ENCODE results near the gene EYA2.

EYA2 gene

GRCh38 chr20:47122560-47122959 is 227.9 kb downstream of the EYA2 start:
- no peak for DNase-seq (ENCODE audit: extremely low spot score)
- ChIA-PET CTCF (interaction anchor here (0.7 kb wide), 1 partner anchor 194 kb away, joined by 3 read pairs; no protein-coding TSS in a partner anchor), POLR2A (no interaction called here)
- no peak for TF ChIP-seq FOXM1 (IDR thresholded peaks at IDR 0.05; ENCODE audit: borderline replicate concordance)
- TF ChIP-seq ELF4 (IDR thresholded peaks at IDR 0.05): no peak
- TF ChIP-seq PKNOX1 (IDR thresholded peaks at IDR 0.05): no peak

- DNase-seq (ENCODE audit: extremely low spot score): no peak
- TF ChIP-seq CTBP1 (IDR thresholded peaks at IDR 0.05; ENCODE audit: borderline replicate concordance) (no peak), LEF1 (IDR thresholded peaks at IDR 0.05; ENCODE audit: borderline replicate concordance) (no peak), FOXA1 (IDR thresholded peaks at IDR 0.05) (no peak)
- CTCF ChIA-PET: no interaction called here
- POLR2A ChIA-PET: no interaction called here
Observed at GRCh38 chr20:47124181-47124717, 229.6 kb downstream of the EYA2 start.

GRCh38 chr20:47125508-47125757 is 230.8 kb downstream of the EYA2 start:
- DNase-seq (ENCODE audit: extremely low spot score): no peak
- TF ChIP-seq SUZ12 (IDR thresholded peaks at IDR 0.05) (no peak), CTBP1 (IDR thresholded peaks at IDR 0.05; ENCODE audit: borderline replicate concordance) (no peak), ARNT (IDR thresholded peaks at IDR 0.05) (no peak), ELF4 (IDR thresholded peaks at IDR 0.05) (no peak), HDGF (IDR thresholded peaks at IDR 0.05; ENCODE audit: borderline replicate concordance) (no peak), FOXA1 (IDR thresholded peaks at IDR 0.05) (no peak), TARDBP (IDR thresholded peaks at IDR 0.05) (no peak), BHLHE40 (IDR thresholded peaks at IDR 0.05; ENCODE audit: borderline replicate concordance) (no peak), NFRKB (IDR thresholded peaks at IDR 0.05) (no peak), L3MBTL2 (conservative IDR thresholded peaks at IDR 0.05) (no peak), LEF1 (IDR thresholded peaks at IDR 0.05; ENCODE audit: borderline replicate concordance) (no peak), FOXM1 (IDR thresholded peaks at IDR 0.05; ENCODE audit: borderline replicate concordance) (no peak), PKNOX1 (IDR thresholded peaks at IDR 0.05) (no peak), ZNF384 (IDR thresholded peaks at IDR 0.05) (no peak), FOXK2 (IDR thresholded peaks at IDR 0.05) (no peak), SP1 (IDR thresholded peaks at IDR 0.05) (no peak)
- CTCF ChIA-PET: interaction anchor here (0.6 kb wide), 1 partner anchor 229 kb away, joined by 3 read pairs; no protein-coding TSS in a partner anchor
- POLR2A ChIA-PET: no interaction called here

GRCh38 chr20:47125758-47126591 is 231.3 kb downstream of the EYA2 start:
- no peak for DNase-seq (ENCODE audit: extremely low spot score)
- POLR2A ChIA-PET: no interaction called here
- CTCF ChIA-PET: interaction anchor here (0.6 kb wide), 1 partner anchor 229 kb away, joined by 3 read pairs; no protein-coding TSS in a partner anchor
- no peak for TF ChIP-seq FOXA1 (IDR thresholded peaks at IDR 0.05)

- TF ChIP-seq FOXA1 (IDR thresholded peaks at IDR 0.05) (no peak), NFRKB (IDR thresholded peaks at IDR 0.05) (no peak), SP1 (IDR thresholded peaks at IDR 0.05) (no peak), FOXK2 (IDR thresholded peaks at IDR 0.05) (no peak), BHLHE40 (IDR thresholded peaks at IDR 0.05; ENCODE audit: borderline replicate concordance) (no peak)
- POLR2A ChIA-PET: no interaction called here
- no peak for DNase-seq (ENCODE audit: extremely low spot score)
- CTCF ChIA-PET: no interaction called here
Observed at GRCh38 chr20:47126709-47127108, 232.1 kb downstream of the EYA2 start.

GRCh38 chr20:47127546-47127945 is 232.9 kb downstream of the EYA2 start:
- CTCF ChIA-PET: no interaction called here
- DNase-seq (ENCODE audit: extremely low spot score): no peak
- POLR2A ChIA-PET: no interaction called here
- TF ChIP-seq NFRKB (IDR thresholded peaks at IDR 0.05) (no peak), BHLHE40 (IDR thresholded peaks at IDR 0.05; ENCODE audit: borderline replicate concordance) (no peak), LEF1 (IDR thresholded peaks at IDR 0.05; ENCODE audit: borderline replicate concordance) (no peak), SP1 (IDR thresholded peaks at IDR 0.05) (no peak), FOXK2 (IDR thresholded peaks at IDR 0.05) (no peak), ELF4 (IDR thresholded peaks at IDR 0.05) (no peak), SUZ12 (IDR thresholded peaks at IDR 0.05) (no peak), L3MBTL2 (conservative IDR thresholded peaks at IDR 0.05) (no peak)

GRCh38 chr20:47127999-47128398 is 233.4 kb downstream of the EYA2 start:
- DNase-seq (ENCODE audit: extremely low spot score): no peak
- POLR2A ChIA-PET: no interaction called here

More at GRCh38 chr20:47127999-47128398, 233.4 kb downstream of the EYA2 start:
- CTCF ChIA-PET: no interaction called here
- TF ChIP-seq TARDBP (IDR thresholded peaks at IDR 0.05) (no peak), PKNOX1 (IDR thresholded peaks at IDR 0.05) (no peak), NFRKB (IDR thresholded peaks at IDR 0.05) (no peak), ZNF384 (IDR thresholded peaks at IDR 0.05) (no peak), FOXK2 (IDR thresholded peaks at IDR 0.05) (no peak), SP1 (IDR thresholded peaks at IDR 0.05) (no peak), CTBP1 (IDR thresholded peaks at IDR 0.05; ENCODE audit: borderline replicate concordance) (no peak), ARNT (IDR thresholded peaks at IDR 0.05) (no peak), FOXA1 (IDR thresholded peaks at IDR 0.05) (no peak), LEF1 (IDR thresholded peaks at IDR 0.05; ENCODE audit: borderline replicate concordance) (no peak), ELF4 (IDR thresholded peaks at IDR 0.05) (no peak)

Measured in HEK293T (cell line).